MM.1S (cell line): Measurements from ENCODE around the gene ZNF331.
"Not testable (repeated sequence)": the region's sequence is repeated elsewhere in the genome, so short reads cannot be mapped to it uniquely, and the experiment has no call there.

ENCODE experiments used
- DNase-seq: peaks from one replicate; pipeline ENCODE4 v3.0.0-alpha.2; 2015
- H2AFZ ChIP-seq: fragments of 300-600 bp; sonication (generic); 2 replicates; pipeline ENCODE4 v1.6.0; 2016; ENCODE audit warnings: antibody characterized with exemption, low read length
- H3F3A ChIP-seq: fragments of 300-600 bp; sonication (generic); 2 replicates; pipeline ENCODE4 v1.6.1; 2016; ENCODE audit warnings: mild to moderate bottlenecking, antibody characterized with exemption, low read length, moderate library complexity, mixed read lengths; ENCODE audit not compliant: insufficient read depth
- H3K27ac ChIP-seq: fragments of 300-600 bp; sonication (generic); 2 replicates; pipeline ENCODE4 v1.5.1; 2016; ENCODE audit warnings: mild to moderate bottlenecking, low read length
- H3K27me3 ChIP-seq: fragments of 300-600 bp; sonication (generic); replicated peaks from 2 replicates; pipeline ENCODE4 v1.6.0; 2016; ENCODE audit warnings: low read length; ENCODE audit not compliant: insufficient read depth
- H3K36me3 ChIP-seq: fragments of 300-600 bp; sonication (generic); replicated peaks from 2 replicates; pipeline ENCODE4 v1.6.1; 2016; ENCODE audit warnings: mild to moderate bottlenecking, low read length, mixed read lengths; ENCODE audit not compliant: insufficient read depth
- H3K4me1 ChIP-seq: fragments of 300-600 bp; sonication (generic); 2 replicates; pipeline ENCODE4 v1.6.1; 2016; ENCODE audit warnings: low read length, mixed read lengths
- H3K4me2 ChIP-seq: fragments of 300-600 bp; sonication (generic); 2 replicates; pipeline ENCODE4 v1.6.0; 2016; ENCODE audit warnings: low read depth, low read length
- H3K4me3 ChIP-seq: fragments of 300-600 bp; sonication (generic); 2 replicates; pipeline ENCODE4 v1.5.1; 2016; ENCODE audit warnings: low read length, mixed read lengths
- H3K79me2 ChIP-seq: fragments of 300-600 bp; sonication (generic); 2 replicates; pipeline ENCODE4 v1.6.1; 2016; ENCODE audit warnings: mixed run types, low read length, mixed read lengths
- H3K9ac ChIP-seq: fragments of 300-600 bp; sonication (generic); 2 replicates; pipeline ENCODE4 v1.6.1; 2016; ENCODE audit warnings: low read length, mixed read lengths
- H3K9me2 ChIP-seq: fragments of 300-600 bp; sonication (generic); replicated peaks from 2 replicates; pipeline ENCODE4 v1.6.1; 2016; ENCODE audit warnings: mild to moderate bottlenecking, low read length, mixed read lengths; ENCODE audit not compliant: insufficient read depth
- H3K9me3 ChIP-seq: fragments of 300-600 bp; sonication (generic); replicated peaks from 2 replicates; pipeline ENCODE4 v1.6.1; 2016; ENCODE audit warnings: mild to moderate bottlenecking, low read length, mixed read lengths; ENCODE audit not compliant: insufficient read depth
- H4K20me1 ChIP-seq: fragments of 300-600 bp; sonication (generic); 2 replicates; pipeline ENCODE4 v1.6.1; 2016; ENCODE audit warnings: mild to moderate bottlenecking, low read length, moderate library complexity, mixed read lengths; ENCODE audit not compliant: insufficient read depth
- EZH2 ChIP-seq: fragments of 300-600 bp; sonication (generic); optimal IDR thresholded peaks from 2 replicates; pipeline ENCODE3; 2017; ENCODE audit warnings: low read depth, mild to moderate bottlenecking, antibody characterized with exemption, low read length, mixed read lengths
- EZH2phosphoT487 ChIP-seq: fragments of 300-600 bp; sonication (generic); IDR thresholded peaks from 2 replicates; pipeline ENCODE4 v1.6.1; 2018; ENCODE audit warnings: antibody characterized with exemption, low read length
- TF ChIP-seq, protein P1 (sequence below): fragments of 300-600 bp; sonication (generic); IDR thresholded peaks from 2 replicates; pipeline ENCODE4 v1.5.1; 2016; ENCODE audit warnings: antibody characterized with exemption, low read length, mixed read lengths

ZNF331 gene

DNA sequence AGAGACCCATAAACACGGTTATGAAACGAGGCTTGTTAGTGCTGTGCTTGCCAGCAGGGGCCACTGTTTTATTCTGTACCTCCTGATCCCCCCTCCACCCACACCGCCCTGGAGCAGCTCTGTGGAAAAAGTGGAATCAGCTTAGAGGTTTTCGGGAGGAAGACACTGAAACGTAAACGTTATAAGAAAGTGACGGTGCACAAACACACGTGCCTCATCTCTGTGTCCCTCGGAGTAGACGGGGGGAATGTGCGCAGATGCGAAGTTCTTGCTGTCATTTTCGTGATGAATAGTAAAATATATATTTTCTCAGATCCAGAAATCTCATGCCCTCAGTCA is 33.6 kb upstream of the ZNF331 start:
- H3K36me3 ChIP-seq, H3K79me2 ChIP-seq, H3K4me3 ChIP-seq, H3K4me1 ChIP-seq, H3K4me2 ChIP-seq, H3K27me3 ChIP-seq, H3K9me3 ChIP-seq, H4K20me1 ChIP-seq, DNase-seq, H3K9me2 ChIP-seq, H3K27ac ChIP-seq, H2AFZ ChIP-seq, H3F3A ChIP-seq, H3K9ac ChIP-seq: not testable (repeated sequence)

DNA sequence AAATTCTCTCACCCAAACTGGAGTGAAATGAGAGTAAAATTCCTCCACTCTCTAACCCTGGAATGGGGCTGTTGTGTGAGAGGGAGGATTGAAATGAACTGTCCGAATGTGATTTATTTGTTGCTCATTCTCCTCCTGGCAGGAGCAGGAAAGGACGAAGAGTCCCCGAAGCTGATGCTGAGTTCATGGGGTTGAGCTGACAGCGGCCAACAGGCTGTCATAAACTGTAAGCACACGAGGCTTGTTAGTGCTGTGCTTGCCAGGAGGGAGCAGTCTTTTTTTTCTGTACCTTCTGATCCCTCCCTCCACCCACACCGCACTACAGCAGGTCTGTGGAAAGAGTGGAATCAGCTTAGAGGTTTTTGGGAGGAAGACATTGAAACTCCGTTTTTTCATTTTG is 33.1 kb upstream of the ZNF331 start:
- H3K4me3 ChIP-seq, result no peak overlapping the region
- H2AFZ ChIP-seq, result no peak overlapping the region
- no peaks in the 10 kb centered on the region for H4K20me1 ChIP-seq
- no peaks in the 10 kb centered on the region for H3K79me2 ChIP-seq
- no peak for DNase-seq
- H3K4me2 ChIP-seq, result no peak overlapping the region
- H3K36me3 ChIP-seq, result no peaks in the 10 kb centered on the region
- no peaks in the 10 kb centered on the region for H3F3A ChIP-seq
- no peaks in the 10 kb centered on the region for H3K9me2 ChIP-seq
- H3K27me3 ChIP-seq, result no peaks in the 10 kb centered on the region
- H3K4me1 ChIP-seq, result no peaks in the 10 kb centered on the region
- H3K9ac ChIP-seq, result no peak overlapping the region
- no peaks in the 10 kb centered on the region for H3K9me3 ChIP-seq
- no peak for TF ChIP-seq EZH2
- TF ChIP-seq, protein P1, sequence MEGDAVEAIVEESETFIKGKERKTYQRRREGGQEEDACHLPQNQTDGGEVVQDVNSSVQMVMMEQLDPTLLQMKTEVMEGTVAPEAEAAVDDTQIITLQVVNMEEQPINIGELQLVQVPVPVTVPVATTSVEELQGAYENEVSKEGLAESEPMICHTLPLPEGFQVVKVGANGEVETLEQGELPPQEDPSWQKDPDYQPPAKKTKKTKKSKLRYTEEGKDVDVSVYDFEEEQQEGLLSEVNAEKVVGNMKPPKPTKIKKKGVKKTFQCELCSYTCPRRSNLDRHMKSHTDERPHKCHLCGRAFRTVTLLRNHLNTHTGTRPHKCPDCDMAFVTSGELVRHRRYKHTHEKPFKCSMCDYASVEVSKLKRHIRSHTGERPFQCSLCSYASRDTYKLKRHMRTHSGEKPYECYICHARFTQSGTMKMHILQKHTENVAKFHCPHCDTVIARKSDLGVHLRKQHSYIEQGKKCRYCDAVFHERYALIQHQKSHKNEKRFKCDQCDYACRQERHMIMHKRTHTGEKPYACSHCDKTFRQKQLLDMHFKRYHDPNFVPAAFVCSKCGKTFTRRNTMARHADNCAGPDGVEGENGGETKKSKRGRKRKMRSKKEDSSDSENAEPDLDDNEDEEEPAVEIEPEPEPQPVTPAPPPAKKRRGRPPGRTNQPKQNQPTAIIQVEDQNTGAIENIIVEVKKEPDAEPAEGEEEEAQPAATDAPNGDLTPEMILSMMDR, result no peak
- no peak for TF ChIP-seq EZH2phosphoT487
- no peak overlapping the region for H3K27ac ChIP-seq

DNA sequence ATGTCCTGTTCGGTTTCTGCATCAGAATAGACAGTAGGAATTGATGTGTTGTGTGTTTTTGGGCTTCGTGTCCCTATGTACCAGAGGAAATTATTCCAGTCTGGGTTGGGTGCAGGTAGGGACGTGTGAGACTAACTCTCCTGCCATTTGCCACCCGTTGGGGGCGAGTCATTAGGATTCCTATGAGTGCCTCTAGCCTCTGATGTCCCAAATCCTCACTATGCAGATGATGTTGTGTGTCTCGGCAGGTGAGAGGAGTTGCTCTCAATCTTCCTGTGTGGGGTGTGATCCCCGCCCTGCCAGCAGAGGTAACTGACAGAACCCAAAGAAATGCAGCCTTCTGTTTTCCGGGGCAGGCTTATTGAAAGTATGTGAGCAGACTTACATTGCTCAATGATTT is 31.2 kb upstream of the ZNF331 start:
- no peaks in the 10 kb centered on the region for H3K4me1 ChIP-seq
- no peaks in the 10 kb centered on the region for H3K79me2 ChIP-seq
- no peaks in the 10 kb centered on the region for H3K9me2 ChIP-seq
- no peak overlapping the region for H2AFZ ChIP-seq
- H3K27ac ChIP-seq, result no peak overlapping the region
- no peaks in the 10 kb centered on the region for H4K20me1 ChIP-seq
- no peak for DNase-seq
- no peaks in the 10 kb centered on the region for H3K27me3 ChIP-seq
- H3K4me3 ChIP-seq, result no peak overlapping the region
- TF ChIP-seq EZH2phosphoT487 (no peak), EZH2 (no peak)
- TF ChIP-seq, protein P1, result no peak
- H3K36me3 ChIP-seq, result no peaks in the 10 kb centered on the region
- no peaks in the 10 kb centered on the region for H3F3A ChIP-seq
- H3K9me3 ChIP-seq, result no peaks in the 10 kb centered on the region
- H3K9ac ChIP-seq, result no peak overlapping the region
- no peak overlapping the region for H3K4me2 ChIP-seq

DNA sequence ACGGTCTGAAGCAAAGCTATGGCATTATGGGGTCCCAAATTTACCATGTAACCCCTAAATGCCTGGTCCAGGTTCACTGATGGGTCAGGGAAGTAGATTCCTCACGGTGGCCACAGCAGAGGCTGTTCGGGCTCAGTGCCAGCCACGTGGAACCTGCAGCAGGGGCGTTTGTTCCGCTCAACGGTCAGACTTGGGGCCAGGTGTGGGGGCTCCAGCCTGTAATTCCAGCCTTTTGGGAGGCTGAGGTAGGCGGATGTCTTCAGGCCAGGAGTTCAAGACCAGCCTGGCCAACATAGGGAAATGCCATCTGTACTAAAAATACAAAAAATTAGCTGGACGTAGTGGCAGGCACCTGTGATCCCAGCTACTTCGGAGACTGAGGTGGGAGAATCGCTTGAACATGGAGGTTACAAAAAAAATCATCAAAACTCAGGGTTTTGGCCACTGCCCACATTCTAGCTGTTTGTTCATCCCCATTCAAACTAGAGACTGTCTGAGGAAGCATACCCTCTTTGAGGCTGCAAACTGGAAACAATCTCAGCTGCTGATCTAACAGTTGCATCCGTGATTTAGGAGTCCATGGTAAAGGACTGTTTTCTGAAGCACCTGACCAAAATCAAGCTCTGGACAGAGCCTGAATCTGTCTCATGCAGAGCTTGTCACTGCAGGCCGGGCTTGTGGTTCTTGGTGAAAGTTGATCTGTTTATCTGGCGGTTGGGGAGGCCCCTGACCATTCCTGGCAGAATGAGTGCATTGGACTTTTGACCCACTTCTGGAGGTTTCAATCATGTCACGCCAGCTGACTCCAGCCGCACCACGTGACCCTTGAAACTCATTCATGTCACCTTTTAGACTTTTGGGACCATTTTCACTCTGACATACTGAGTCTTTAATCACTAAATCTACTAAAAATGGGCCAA is 30.2 kb upstream of the ZNF331 start:
- Histone ChIP-seq H3K79me2 (no peaks in the 10 kb centered on the region), H2AFZ (no peak overlapping the region), H3K27me3 (no peaks in the 10 kb centered on the region), H3K9ac (no peak overlapping the region), H3K9me2 (no peaks in the 10 kb centered on the region), H3K4me2 (no peak overlapping the region), H4K20me1 (no peaks in the 10 kb centered on the region), H3F3A (no peaks in the 10 kb centered on the region), H3K36me3 (no peaks in the 10 kb centered on the region), H3K4me1 (no peaks in the 10 kb centered on the region), H3K9me3 (no peaks in the 10 kb centered on the region), H3K4me3 (no peak overlapping the region), H3K27ac (no peak overlapping the region)
- TF ChIP-seq EZH2, result no peak
- TF ChIP-seq, protein P1, result no peak
- TF ChIP-seq EZH2phosphoT487, result no peak
- no peak for DNase-seq
